ENCODE data around the gene RAB10. TPM values are rescaled to one million over a fixed set of nuclear protein-coding genes. Genes with fewer than 3 reads are reported as not detected.

RAB10 gene
- total and polyA plus RNA-seq, 2 of the 4 experiments (the other 2 are of a cell fraction), result 30.1 to 77.1 TPM

DNA sequence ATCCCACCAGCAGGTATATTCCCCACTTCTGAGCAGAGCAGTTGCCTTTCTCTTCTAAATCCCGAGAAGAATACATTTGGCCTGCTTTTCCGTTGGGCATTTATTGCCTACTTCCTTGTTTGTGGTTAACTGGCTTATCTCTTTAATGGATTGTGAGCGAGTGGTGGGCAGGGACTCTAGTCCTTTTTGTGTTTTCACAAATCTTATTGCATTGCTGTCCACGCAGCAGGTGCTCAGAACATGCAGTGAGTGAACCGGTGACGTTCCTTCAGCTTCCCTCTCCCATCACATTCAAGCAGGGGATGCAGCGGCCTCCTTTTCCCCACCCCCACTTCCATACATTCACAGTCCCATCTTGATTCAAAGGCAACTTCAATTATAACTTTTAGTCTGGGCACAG lies 110.1 kb downstream of the RAB10 start:
- H3K14ac ChIP-seq (replicated peaks; ENCODE audit: low read depth, low read length), result no peak overlapping the region
- H2BK5ac ChIP-seq (ENCODE audit: low read depth, low read length, poor library complexity, severe bottlenecking), result no peak overlapping the region
- H3K4me2 ChIP-seq (ENCODE audit: low read depth, low read length), result no peak overlapping the region
- H4K20me1 ChIP-seq (ENCODE audit: insufficient read depth, low read length), result no peaks in the 10 kb centered on the region; the same call in 1 of the 2 replicates
- no peaks in the 10 kb centered on the region for H3K4me1 ChIP-seq (ENCODE audit: control insufficient read depth, insufficient read depth, low read length)
- no peak overlapping the region for H2BK20ac ChIP-seq (ENCODE audit: low read depth, low read length)
- H3K23ac ChIP-seq (ENCODE audit: low read depth, low read length), result no peak overlapping the region
- no peak overlapping the region for H2AK9ac ChIP-seq (replicated peaks; ENCODE audit: low read depth, low read length, poor library complexity)
- peaks cover 7% of the 10 kb centered on the region; the same call in 1 of the 2 replicates for H3K9me1 ChIP-seq (ENCODE audit: insufficient read depth, low read length)
- ChIA-PET POLR2A (ENCODE audit: unreplicated experiment) (no interaction called here), CTCF (interaction anchor here (1.1 kb wide), 1 partner anchor 56 kb away, joined by 3 read pairs; no protein-coding TSS in a partner anchor)
- no peak overlapping the region for H3K4me3 ChIP-seq (ENCODE audit: insufficient read depth, low read depth, low read length)
- H3K18ac ChIP-seq (ENCODE audit: low read depth, low read length), result no peak overlapping the region
- H3K27me3 ChIP-seq (ENCODE audit: control insufficient read depth, insufficient read depth, low read length), result peaks cover 2% of the 10 kb centered on the region
- H4K5ac ChIP-seq (ENCODE audit: low read depth, low read length), result no peak overlapping the region
- H3K4ac ChIP-seq (ENCODE audit: low read depth, low read length), result no peak overlapping the region
- no peaks in the 10 kb centered on the region for H3K9me3 ChIP-seq (ENCODE audit: control insufficient read depth, insufficient read depth, low read length)
- H3K9ac ChIP-seq (ENCODE audit: low read depth, low read length), result no peak overlapping the region
- dilution Hi-C loops (cut with HindIII; ENCODE audit: low sequenced_read_pairs, unreplicated experiment) (no loop called here), in situ Hi-C loops (cut with MboI; ENCODE audit: low sequenced_read_pairs) (loop anchor here (10.0 kb wide), 1 partner anchor 289 kb away; no protein-coding TSS in a partner anchor), intact Hi-C loops (cut with micrococcal nuclease) (loop anchor here (2.0 kb wide), 1 partner anchor 291 kb away; no protein-coding TSS in a partner anchor)
- no peak overlapping the region for H2AFZ ChIP-seq (replicated peaks; ENCODE audit: low read length, poor library complexity)
- BruUV-seq (replicated peaks), result no TSS peak
- no peak for DNase-seq
- no peak overlapping the region for H4K8ac ChIP-seq (ENCODE audit: low read depth in 2 of 2, low read length in 2 of 2)
- no peak overlapping the region for H2AK5ac ChIP-seq (ENCODE audit: low read depth, low read length)
- H3K79me1 ChIP-seq (ENCODE audit: low read depth in 1 of 2, low read length in 2 of 2), result no peaks in the 10 kb centered on the region
- TF ChIP-seq FOS (IDR thresholded peaks at IDR 0.05; ENCODE audit: low read depth, low read length) (no peak), RCOR1 (IDR thresholded peaks at IDR 0.05; ENCODE audit: insufficient replicate concordance, low read length) (no peak), CHD1 (IDR thresholded peaks at IDR 0.05; ENCODE audit: low read depth, low read length) (no peak), MXI1 (IDR thresholded peaks at IDR 0.05; ENCODE audit: borderline replicate concordance, low read depth, low read length) (no peak), SMC3 (IDR thresholded peaks at IDR 0.05; ENCODE audit: low read depth, low read length) (no peak), MAZ (IDR thresholded peaks at IDR 0.05; ENCODE audit: borderline replicate concordance, low read depth, low read length) (no peak), POLR2A (IDR thresholded peaks at IDR 0.05; ENCODE audit: low read depth, low read length) (no peak), RFX5 (IDR thresholded peaks at IDR 0.05; ENCODE audit: low read depth, low read length) (no peak), NFE2L2 (IDR thresholded peaks at IDR 0.05; ENCODE audit: low read depth, low read length) (no peak), RAD21 (IDR thresholded peaks at IDR 0.05; ENCODE audit: low read length) (no peak), BHLHE40 (IDR thresholded peaks at IDR 0.05; ENCODE audit: low read depth, low read length) (no peak), MAFK (IDR thresholded peaks at IDR 0.05; ENCODE audit: low read depth, low read length) (no peak), CEBPB (IDR thresholded peaks at IDR 0.05; ENCODE audit: low read depth, low read length) (no peak)
- TF ChIP-seq, protein P1, sequence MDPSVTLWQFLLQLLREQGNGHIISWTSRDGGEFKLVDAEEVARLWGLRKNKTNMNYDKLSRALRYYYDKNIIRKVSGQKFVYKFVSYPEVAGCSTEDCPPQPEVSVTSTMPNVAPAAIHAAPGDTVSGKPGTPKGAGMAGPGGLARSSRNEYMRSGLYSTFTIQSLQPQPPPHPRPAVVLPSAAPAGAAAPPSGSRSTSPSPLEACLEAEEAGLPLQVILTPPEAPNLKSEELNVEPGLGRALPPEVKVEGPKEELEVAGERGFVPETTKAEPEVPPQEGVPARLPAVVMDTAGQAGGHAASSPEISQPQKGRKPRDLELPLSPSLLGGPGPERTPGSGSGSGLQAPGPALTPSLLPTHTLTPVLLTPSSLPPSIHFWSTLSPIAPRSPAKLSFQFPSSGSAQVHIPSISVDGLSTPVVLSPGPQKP (IDR thresholded peaks at IDR 0.05; ENCODE audit: borderline replicate concordance, low read depth, low read length), result no peak
- TF ChIP-seq, protein P2, sequence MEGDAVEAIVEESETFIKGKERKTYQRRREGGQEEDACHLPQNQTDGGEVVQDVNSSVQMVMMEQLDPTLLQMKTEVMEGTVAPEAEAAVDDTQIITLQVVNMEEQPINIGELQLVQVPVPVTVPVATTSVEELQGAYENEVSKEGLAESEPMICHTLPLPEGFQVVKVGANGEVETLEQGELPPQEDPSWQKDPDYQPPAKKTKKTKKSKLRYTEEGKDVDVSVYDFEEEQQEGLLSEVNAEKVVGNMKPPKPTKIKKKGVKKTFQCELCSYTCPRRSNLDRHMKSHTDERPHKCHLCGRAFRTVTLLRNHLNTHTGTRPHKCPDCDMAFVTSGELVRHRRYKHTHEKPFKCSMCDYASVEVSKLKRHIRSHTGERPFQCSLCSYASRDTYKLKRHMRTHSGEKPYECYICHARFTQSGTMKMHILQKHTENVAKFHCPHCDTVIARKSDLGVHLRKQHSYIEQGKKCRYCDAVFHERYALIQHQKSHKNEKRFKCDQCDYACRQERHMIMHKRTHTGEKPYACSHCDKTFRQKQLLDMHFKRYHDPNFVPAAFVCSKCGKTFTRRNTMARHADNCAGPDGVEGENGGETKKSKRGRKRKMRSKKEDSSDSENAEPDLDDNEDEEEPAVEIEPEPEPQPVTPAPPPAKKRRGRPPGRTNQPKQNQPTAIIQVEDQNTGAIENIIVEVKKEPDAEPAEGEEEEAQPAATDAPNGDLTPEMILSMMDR (conservative IDR thresholded peaks at IDR 0.05; ENCODE audit: low read depth, low read length), result no peak
- TF ChIP-seq, protein P3, sequence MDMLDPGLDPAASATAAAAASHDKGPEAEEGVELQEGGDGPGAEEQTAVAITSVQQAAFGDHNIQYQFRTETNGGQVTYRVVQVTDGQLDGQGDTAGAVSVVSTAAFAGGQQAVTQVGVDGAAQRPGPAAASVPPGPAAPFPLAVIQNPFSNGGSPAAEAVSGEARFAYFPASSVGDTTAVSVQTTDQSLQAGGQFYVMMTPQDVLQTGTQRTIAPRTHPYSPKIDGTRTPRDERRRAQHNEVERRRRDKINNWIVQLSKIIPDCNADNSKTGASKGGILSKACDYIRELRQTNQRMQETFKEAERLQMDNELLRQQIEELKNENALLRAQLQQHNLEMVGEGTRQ (IDR thresholded peaks at IDR 0.05; ENCODE audit: low read depth, low read length), result no peak
- 85% methylated on average over 4 of the region's 7 CpGs; no CpG with 5 or more reads in 1 of the 2 experiments for whole genome bisulfite sequencing, 2 experiments (ENCODE audit: extremely low coverage in 2 of 2, insufficient read length in 1 of 2)
- ATAC-seq (ENCODE audit: low read depth), result no peak
- H3K56ac ChIP-seq (ENCODE audit: extremely low read depth, insufficient read depth, low read length), result no peak overlapping the region
- no peak overlapping the region for H4K91ac ChIP-seq (ENCODE audit: insufficient read depth, low read depth, low read length)
- no peak overlapping the region for H2BK120ac ChIP-seq (ENCODE audit: low read depth, low read length)
- no peak overlapping the region for H3K27ac ChIP-seq (ENCODE audit: insufficient read depth, low read length)
- H3K36me3 ChIP-seq (ENCODE audit: control insufficient read depth, insufficient read depth, low read length), result no peaks in the 10 kb centered on the region
- no peak overlapping the region for H2BK15ac ChIP-seq (ENCODE audit: low read depth, low read length)
